Stimulated activated CD8-positive, alpha-beta memory T cell treated with anti-CD3 and anti-CD28 coated beads, Interleukin-4, amount 100 ng/mL, for 24 hours (primary cell): Measurements from ENCODE around the gene CTTNBP2NL.
A peak's percentile ranks its signal among the peaks of the same experiment; 100 is the strongest.
"Not testable (repeated sequence)": the region's sequence is repeated elsewhere in the genome, so short reads cannot be mapped to it uniquely, and the experiment has no call there.

Experiments
- DNase-seq: peaks from one replicate; pipeline ENCODE4 v3.0.0-alpha.2; 2020; ENCODE audit warnings: low read depth

The CTTNBP2NL gene

DNA sequence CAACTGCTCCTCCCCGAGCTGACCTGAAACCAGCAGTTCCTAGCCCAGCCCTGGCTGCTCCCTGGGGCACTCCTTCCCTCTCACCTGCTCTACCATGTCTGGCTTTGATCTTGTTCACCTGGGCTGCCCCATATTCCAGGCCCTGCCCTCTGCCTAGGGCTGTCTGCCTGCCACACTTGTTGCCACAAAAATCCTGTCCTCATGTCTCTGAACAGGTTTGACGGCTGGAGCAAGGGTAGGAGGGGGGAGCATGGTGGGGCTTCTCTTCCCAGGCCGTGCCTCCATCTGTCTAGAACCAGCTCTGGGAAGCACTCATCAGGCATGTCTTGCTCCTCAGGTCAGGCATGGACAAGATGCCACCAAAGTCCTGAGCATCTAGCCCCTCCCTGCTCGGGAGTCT lies 68.5 kb downstream of the CTTNBP2NL start:
- no peak for DNase-seq

DNA sequence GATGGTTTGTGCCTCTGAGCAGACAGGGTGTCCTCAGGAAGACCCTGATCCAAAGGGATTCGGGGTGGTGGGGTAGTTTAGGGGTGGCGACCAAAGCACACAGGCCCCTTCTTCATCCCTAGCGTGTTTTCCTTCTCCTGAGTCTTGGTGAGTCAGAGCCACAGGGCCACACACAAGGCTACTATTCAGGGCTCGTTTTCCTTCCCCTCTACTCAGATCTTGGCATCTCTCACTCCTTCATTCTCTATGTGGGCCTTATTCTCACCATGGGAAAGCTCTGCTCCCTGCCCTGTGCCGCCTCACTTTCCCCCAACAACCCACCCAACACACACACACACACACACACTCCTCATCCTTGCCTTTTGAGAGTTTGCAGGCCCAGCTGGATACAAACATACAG lies 69.1 kb downstream of the CTTNBP2NL start:
- no peak for DNase-seq

DNA sequence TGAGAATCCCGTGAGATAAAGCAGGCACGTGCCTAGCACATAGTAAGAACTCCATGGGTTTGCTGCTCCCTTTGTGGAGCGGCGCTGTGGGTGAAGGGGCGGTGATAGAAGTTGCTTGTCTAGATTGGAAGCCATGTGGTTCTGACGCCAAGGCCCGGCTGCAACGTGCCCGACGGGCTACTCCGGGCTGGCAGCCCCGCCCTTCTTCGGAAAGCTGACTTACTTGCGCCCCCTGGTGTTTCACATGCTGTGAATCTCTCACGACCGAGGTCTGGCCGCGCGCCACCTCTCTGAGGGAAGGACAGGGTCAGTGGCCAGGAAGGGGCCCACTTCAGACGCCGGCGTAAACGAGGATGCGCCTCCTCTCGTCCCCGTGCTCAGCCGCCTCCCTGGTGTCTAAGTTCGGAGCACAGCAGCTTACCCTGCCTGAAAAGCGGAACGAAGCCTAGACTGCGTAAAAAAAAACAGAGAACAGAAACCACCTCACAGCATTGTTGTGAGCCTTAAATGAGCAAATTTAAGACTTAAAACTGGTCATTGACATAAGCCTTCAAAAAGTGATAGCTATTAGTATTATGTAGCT lies 70.2 kb downstream of the CTTNBP2NL start:
- peak; percentile 72 for DNase-seq

- not testable (repeated sequence) for DNase-seq
Measured at GRCh38 chr1:112470324-112470723, 74.3 kb downstream of the CTTNBP2NL start.

DNA sequence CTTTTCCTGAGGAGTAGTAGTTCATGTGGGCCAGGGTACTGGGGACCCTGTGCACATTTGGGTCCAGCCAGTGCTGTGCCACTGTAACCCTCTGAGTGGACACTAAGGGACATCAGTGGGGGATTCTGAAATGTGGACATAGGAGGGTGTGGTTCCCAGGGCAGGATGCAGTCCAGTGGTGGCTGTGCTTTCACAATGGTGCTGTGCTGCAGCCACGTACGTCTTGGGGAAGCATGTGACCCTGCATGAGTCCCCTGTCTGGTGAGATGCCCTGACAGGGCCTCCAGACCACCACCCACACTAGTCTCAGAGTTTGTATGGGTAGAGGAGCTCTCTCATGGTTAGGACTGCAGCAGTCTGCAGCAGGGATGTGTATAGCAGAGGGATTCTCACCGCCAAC lies 75.0 kb downstream of the CTTNBP2NL start:
- DNase-seq, result no peak

DNA sequence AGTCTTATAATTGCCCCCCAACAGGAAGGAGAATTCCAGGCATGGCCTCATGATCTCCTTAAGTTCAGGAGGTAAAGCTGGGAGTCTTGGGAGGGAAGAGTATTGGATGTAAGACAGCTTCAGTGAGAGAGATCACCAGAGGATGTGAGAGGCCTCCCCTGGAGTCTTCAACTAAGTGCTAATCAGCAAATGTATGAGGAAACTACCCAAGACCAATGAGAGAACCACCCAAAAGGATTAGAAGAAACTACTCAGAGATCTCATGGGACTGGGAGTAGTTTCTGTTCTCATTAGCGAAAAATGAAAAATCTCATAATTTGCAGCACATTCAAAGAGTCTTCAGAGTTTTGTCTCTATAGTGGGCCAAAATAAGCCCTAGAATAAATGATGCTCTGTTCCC lies 76.1 kb downstream of the CTTNBP2NL start:
- DNase-seq, result no peak

GRCh38 chr1:112477550-112477949 lies 81.5 kb downstream of the CTTNBP2NL start:
- no peak for DNase-seq

DNA sequence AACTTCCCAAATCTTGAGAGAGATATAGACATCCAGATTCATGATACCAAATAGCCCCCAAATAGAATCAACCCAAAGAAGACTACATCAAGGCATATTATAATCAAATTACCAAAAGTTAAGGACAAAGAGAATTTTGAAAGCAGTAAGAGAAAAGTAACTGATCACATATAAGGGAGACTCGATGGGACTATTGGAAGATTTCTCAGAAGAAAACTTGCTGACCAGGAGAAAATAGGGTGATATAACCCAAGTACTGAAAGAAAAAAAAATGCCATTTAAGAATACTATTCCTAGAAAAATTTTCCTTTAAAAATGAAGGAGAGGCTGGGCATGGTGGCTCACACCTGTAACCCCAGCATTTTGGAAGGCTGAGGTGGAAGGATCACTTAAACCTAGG lies 82.3 kb downstream of the CTTNBP2NL start:
- no peak for DNase-seq

- DNase-seq, result not testable (repeated sequence)
Measured at GRCh38 chr1:112486063-112486462, 90.0 kb downstream of the CTTNBP2NL start.

- DNase-seq, result not testable (repeated sequence)
Measured at GRCh38 chr1:112487686-112488085, 91.7 kb downstream of the CTTNBP2NL start.

DNA sequence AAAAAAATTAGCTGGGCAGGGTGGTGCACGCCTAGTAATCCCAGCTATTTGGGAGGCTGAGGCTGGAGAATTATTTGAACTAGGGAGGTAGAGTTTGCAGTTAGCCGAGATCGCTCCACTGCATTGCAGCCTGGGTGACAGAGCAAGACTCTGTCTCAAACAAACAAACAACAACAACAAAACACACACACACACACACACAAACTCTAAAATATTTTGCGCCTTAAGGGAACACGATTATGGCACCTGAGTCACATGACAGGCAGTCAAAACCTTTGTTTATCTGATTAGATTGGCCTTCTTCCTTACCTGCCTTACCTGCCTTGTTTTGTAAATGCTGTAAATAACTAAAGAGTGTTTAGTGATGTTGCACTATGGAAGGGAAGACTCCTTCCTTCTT lies 92.1 kb downstream of the CTTNBP2NL start:
- no peak for DNase-seq

DNA sequence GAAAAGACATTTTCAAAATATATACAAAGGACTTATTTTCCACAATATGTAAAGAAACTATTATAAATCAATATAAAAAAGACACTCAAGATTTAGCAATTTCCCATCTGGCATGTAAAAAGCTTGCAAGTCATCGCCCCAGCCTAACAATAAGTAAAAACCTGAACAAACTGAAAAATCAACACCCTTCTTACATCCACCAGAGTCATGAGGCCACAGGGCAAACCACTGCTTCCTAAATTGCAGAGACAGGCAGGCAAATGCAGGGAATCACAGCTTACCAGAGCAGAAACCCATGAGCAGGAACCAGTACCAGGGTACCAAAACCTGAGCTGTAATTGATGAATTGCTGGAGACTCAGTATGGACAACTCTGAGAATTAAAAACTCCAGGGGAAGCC lies 96.1 kb downstream of the CTTNBP2NL start:
- no peak for DNase-seq

DNA sequence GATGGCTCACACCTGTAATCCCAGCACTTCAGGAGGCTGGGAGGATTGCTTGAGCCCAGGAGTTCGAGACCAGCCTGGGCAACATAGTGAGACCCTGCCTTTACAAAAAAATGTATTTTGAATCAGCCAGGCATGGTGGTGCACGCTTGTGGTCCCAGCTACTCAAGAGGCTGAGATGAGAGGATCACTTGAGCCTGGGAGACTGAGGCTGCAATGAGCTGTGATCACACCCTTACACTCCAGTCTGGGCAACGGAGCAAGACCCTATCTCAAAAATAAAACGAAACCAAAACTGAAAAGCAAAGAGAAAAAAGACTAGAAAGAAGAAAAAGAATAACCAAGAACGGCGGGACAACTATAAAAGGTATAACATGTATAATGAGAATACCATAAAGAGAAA lies 97.3 kb downstream of the CTTNBP2NL start:
- DNase-seq, result no peak

DNA sequence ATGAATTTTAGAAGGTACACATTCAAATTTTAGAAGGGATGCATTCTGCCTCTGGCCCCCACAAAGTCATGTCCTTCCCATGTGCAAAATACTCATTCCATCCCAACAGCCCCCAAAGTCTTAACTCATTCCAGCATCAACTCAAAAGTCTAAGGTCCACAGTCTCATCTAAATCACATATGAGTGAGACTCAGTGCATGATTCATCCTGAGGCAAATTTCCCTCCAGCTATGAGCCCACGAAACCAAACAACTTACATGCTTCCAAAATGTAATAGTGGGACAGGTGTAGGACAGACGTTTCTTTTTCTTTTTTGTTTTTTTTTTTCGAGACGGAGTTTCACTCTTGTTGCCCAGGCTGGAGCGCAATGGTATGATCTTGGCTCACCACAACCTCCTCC lies 100.3 kb downstream of the CTTNBP2NL start:
- DNase-seq, result no peak

DNA sequence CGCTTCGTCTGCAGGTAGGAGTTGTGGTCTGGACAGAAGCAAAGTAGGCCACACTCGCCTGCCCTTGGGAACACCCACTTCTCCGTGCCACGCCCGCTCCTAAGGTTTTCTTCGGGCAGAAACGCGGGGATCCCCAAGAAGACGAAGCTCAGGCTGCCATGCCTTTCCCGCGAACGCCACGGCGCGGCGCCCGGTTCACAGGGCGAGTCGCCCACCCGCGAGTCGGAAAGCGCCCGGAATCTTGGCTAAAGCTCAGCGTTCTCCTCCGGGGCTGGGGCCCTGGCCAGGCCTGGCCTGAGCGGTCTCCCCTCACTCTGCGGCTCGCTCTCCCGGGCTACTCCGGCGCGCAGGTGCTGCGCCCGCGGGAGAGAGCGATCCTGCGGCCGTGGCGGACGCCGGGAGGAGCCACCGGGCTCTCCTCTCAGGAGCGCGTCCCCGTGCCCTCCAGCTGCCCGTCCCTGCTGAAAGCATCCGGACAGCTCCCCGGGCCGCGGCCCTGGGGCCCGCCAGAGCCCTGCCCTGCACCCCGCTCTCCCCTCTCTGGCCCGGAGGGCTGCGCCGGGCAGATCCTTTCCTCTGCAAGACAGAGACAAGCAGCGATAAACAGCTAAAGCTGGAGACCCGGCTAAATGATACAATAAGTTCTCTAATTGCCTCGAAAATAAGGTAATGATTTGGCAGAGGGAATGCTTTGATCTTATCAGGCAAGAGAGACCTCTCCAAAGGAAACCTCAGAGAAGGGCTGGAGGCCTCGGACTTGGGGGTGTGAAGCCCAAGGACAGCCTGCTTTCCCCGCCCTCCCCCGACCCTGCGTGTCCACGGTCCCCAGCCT lies 106.0 kb downstream of the CTTNBP2NL start:
- peak; percentile 39 for DNase-seq

- no peak for DNase-seq
Measured at GRCh38 chr1:112502826-112503225, 106.8 kb downstream of the CTTNBP2NL start.

GRCh38 chr1:112504001-112504660 lies 108.1 kb downstream of the CTTNBP2NL start:
- no peak for DNase-seq

DNA sequence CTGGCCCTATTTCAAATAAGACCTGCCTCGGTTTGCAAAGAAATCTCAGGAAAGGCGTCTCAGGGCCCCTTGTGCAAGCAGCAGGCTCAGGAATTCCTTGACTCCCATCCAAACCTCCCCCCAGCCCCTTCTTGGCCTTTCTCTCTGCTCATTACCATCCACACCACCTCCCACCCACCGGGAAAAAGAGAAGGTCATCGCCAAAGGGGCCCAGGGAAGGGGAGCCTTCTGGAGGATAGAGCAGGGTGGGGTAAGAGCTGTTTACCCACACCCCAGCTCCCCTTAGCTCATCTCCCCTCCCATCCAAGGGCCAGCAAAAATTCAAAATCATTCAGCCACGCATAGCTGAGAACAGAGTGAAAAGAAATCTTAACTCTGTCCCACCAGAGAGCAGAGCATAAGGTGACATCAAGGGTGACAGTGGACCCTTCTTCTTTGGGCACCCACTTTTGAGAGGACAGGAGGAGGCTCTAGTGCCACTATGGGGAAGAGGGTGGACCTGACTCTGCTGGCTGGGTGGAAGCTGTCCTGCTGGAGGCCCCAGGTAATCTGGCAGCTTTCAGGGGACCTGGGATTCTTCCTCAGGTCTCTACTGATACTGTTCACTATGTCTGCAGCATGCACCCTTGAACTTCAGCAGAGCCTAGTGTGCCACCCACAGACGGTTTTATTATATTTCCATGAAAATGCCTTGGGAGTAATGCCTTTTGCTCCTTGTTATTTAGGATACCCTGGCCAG lies 108.8 kb downstream of the CTTNBP2NL start:
- DNase-seq, result no peak

DNA sequence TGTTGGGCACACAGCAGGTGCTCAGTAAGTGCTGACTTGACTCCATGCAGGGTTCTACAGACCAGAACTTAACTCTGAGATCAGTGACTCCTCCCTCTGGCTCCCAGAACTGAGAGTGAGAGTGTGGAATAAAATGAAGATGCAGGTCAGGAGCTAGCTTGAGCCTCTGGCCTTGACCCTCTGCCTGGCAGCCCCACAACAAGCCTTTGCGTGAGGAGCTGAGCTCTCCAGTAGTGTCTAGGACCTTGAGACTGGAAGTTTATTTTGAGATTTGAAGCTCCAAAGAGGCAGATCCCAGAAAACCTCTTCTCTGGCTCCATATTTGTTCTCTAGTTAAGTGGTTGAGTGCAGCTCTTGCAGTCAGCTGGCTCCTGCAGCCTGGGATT lies 109.4 kb downstream of the CTTNBP2NL start:
- DNase-seq, result no peak

- DNase-seq, result no peak
Measured at GRCh38 chr1:112505878-112506277, 109.9 kb downstream of the CTTNBP2NL start.

- DNase-seq, result no peak
Measured at GRCh38 chr1:112506306-112506705, 110.3 kb downstream of the CTTNBP2NL start.

DNA sequence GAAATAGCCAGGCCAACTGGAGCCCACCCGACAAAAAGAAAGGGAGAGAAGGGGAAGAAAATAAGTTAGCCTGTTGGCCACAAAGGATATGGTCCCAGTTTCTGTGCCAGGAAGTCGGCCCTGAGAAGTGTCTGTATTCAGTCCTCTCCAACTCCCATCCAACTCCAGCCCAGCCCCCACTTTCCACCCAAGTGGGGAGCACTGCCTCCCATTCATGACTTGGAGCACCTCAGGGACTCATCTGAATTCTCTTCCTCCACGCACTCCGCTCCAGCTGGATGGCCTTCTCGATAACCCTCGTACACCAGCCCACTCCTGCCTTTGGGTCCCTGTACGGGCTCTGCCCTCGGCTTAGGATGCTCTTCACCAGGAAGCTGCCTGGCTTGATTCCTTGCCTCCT lies 110.7 kb downstream of the CTTNBP2NL start:
- DNase-seq, result no peak

DNA sequence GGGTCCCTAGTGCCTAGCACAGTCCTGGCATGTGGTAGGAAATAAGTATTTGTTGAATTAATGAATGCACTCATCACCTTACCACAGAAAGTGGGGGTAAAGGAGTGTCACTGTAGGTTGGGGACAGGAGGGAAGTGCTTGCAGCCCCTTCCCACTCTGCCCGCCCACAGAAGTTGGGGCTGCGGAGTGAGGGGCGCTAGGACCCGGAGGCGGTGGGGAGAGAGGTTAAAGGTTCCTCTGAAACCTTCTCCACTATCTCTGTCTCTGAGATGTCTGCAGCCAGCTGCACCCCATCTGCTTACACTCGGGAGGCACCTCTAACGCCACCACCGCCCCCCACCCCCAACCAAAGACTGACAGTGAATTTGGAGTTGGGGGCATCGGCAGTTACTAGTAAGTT lies 111.3 kb downstream of the CTTNBP2NL start:
- DNase-seq, result no peak
